GM21526 (cell line): ENCODE data around the gene ZNF783.
"Not testable (repeated sequence)": the region's sequence is repeated elsewhere in the genome, so short reads cannot be mapped to it uniquely, and the experiment has no call there.

Source experiments
- ATAC-seq: cut with Tn5 transposase; IDR thresholded peaks from one replicate; pipeline ENCODE4 v1.9.1; 2021; ENCODE audit warnings: moderate library complexity; ENCODE audit not compliant: unreplicated experiment, low FRiP score

ZNF783 gene

GRCh38 chr7:149321978-149322541 lies 60.1 kb downstream of the ZNF783 start:
- ATAC-seq, result no peak

- ATAC-seq, result no peak
Measured at GRCh38 chr7:149322737-149323136, 60.7 kb downstream of the ZNF783 start.

- ATAC-seq, result no peak
Measured at GRCh38 chr7:149325248-149325647, 63.3 kb downstream of the ZNF783 start.

- ATAC-seq, result no peak
Measured at GRCh38 chr7:149329265-149329664, 67.3 kb downstream of the ZNF783 start.

- no peak for ATAC-seq
Measured at GRCh38 chr7:149329766-149330334, 67.9 kb downstream of the ZNF783 start.

- no peak for ATAC-seq
Measured at GRCh38 chr7:149330914-149331567, 69.0 kb downstream of the ZNF783 start.

GRCh38 chr7:149332602-149333320 lies 70.8 kb downstream of the ZNF783 start:
- ATAC-seq, result not testable (repeated sequence)

- no peak for ATAC-seq
Measured at GRCh38 chr7:149333321-149333717, 71.3 kb downstream of the ZNF783 start.

GRCh38 chr7:149334219-149334618 lies 72.2 kb downstream of the ZNF783 start:
- no peak for ATAC-seq
